ENCODE measurements around the gene SH3GL2.

The SH3GL2 gene

GRCh38 chr9:17611342-17611741 is 32.5 kb downstream of the SH3GL2 start:
- no peak for DNase-seq (ENCODE audit: low spot score)

GRCh38 chr9:17611917-17612316 is 33.1 kb downstream of the SH3GL2 start:
- no peak for DNase-seq (ENCODE audit: low spot score)

- no peak for DNase-seq (ENCODE audit: low spot score)
Measured at GRCh38 chr9:17613758-17614157, 34.9 kb downstream of the SH3GL2 start.

GRCh38 chr9:17614250-17614649 is 35.4 kb downstream of the SH3GL2 start:
- no peak for DNase-seq (ENCODE audit: low spot score)

- DNase-seq (ENCODE audit: low spot score), result no peak
Measured at GRCh38 chr9:17614903-17615302, 36.0 kb downstream of the SH3GL2 start.

- DNase-seq (ENCODE audit: low spot score), result no peak
Measured at GRCh38 chr9:17622141-17622540, 43.3 kb downstream of the SH3GL2 start.

- no peak for DNase-seq (ENCODE audit: low spot score)
Measured at GRCh38 chr9:17622749-17623148, 43.9 kb downstream of the SH3GL2 start.

- DNase-seq (ENCODE audit: low spot score), result no peak
Measured at GRCh38 chr9:17623965-17624364, 45.1 kb downstream of the SH3GL2 start.

GRCh38 chr9:17624571-17624970 is 45.7 kb downstream of the SH3GL2 start:
- DNase-seq (ENCODE audit: low spot score), result no peak

- no peak for DNase-seq (ENCODE audit: low spot score)
Measured at GRCh38 chr9:17625644-17626388, 47.0 kb downstream of the SH3GL2 start.

GRCh38 chr9:17627641-17628040 is 48.8 kb downstream of the SH3GL2 start:
- DNase-seq (ENCODE audit: low spot score), result no peak

- DNase-seq (ENCODE audit: low spot score), result no peak
Measured at GRCh38 chr9:17628624-17629023, 49.8 kb downstream of the SH3GL2 start.

- no peak for DNase-seq (ENCODE audit: low spot score)
Measured at GRCh38 chr9:17630531-17630949, 51.7 kb downstream of the SH3GL2 start.

GRCh38 chr9:17631396-17631795 is 52.5 kb downstream of the SH3GL2 start:
- DNase-seq (ENCODE audit: low spot score), result no peak

- DNase-seq (ENCODE audit: low spot score), result no peak
Measured at GRCh38 chr9:17632994-17633393, 54.1 kb downstream of the SH3GL2 start.

- no peak for DNase-seq (ENCODE audit: low spot score)
Measured at GRCh38 chr9:17635115-17635890, 56.4 kb downstream of the SH3GL2 start.

GRCh38 chr9:17636349-17636748 is 57.5 kb downstream of the SH3GL2 start:
- no peak for DNase-seq (ENCODE audit: low spot score)

- no peak for DNase-seq (ENCODE audit: low spot score)
Measured at GRCh38 chr9:17636821-17637220, 58.0 kb downstream of the SH3GL2 start.

- no peak for DNase-seq (ENCODE audit: low spot score)
Measured at GRCh38 chr9:17637229-17637628, 58.4 kb downstream of the SH3GL2 start.

- no peak for DNase-seq (ENCODE audit: low spot score)
Measured at GRCh38 chr9:17648516-17648915, 69.7 kb downstream of the SH3GL2 start.

GRCh38 chr9:17651725-17652124 is 72.9 kb downstream of the SH3GL2 start:
- no peak for DNase-seq (ENCODE audit: low spot score)

- no peak for DNase-seq (ENCODE audit: low spot score)
Measured at GRCh38 chr9:17653947-17654465, 75.1 kb downstream of the SH3GL2 start.

- no peak for DNase-seq (ENCODE audit: low spot score)
Measured at GRCh38 chr9:17656889-17657288, 78.0 kb downstream of the SH3GL2 start.
